GM21529 (cell line): Measurements from ENCODE around the gene PHPT1.
A peak's percentile ranks its signal among the peaks of the same experiment; 100 is the strongest.
"Not testable (repeated sequence)": the region's sequence is repeated elsewhere in the genome, so short reads cannot be mapped to it uniquely, and the experiment has no call there.

Experiments
- ATAC-seq: cut with Tn5 transposase; IDR thresholded peaks from one replicate; pipeline ENCODE4 v1.9.1; 2021; ENCODE audit not compliant: unreplicated experiment

Gene PHPT1

DNA sequence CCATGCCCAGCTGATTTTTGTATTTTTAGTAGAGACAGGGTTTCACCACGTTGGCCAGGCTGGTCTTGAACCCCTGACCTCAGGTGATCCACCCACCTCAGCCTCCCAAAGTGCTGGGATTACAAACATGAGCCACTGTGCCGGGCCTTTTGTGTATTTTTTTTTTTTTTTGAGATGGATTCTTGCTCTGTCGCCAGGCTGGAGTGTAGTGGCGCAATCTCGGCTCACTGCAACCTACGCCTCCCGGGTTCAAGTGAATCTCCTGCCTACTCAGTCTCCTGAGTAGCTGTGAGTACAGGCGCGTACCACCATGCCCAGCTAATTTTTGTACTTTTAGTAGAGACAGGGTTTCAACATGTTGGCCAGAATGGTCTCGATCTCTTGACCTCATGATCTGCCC lies 34.5 kb downstream of the PHPT1 start:
- not testable (repeated sequence) for ATAC-seq

- peak; percentile 79 for ATAC-seq
These were observed 36.9 kb downstream of the PHPT1 start, which contains the start of gene TRAF2 for GRCh38 chr9:136885950-136886578. TRAF2 (plus strand) TSS chr9:136886516; CDS start chr9:136898741, 12,225 bp downstream.

DNA sequence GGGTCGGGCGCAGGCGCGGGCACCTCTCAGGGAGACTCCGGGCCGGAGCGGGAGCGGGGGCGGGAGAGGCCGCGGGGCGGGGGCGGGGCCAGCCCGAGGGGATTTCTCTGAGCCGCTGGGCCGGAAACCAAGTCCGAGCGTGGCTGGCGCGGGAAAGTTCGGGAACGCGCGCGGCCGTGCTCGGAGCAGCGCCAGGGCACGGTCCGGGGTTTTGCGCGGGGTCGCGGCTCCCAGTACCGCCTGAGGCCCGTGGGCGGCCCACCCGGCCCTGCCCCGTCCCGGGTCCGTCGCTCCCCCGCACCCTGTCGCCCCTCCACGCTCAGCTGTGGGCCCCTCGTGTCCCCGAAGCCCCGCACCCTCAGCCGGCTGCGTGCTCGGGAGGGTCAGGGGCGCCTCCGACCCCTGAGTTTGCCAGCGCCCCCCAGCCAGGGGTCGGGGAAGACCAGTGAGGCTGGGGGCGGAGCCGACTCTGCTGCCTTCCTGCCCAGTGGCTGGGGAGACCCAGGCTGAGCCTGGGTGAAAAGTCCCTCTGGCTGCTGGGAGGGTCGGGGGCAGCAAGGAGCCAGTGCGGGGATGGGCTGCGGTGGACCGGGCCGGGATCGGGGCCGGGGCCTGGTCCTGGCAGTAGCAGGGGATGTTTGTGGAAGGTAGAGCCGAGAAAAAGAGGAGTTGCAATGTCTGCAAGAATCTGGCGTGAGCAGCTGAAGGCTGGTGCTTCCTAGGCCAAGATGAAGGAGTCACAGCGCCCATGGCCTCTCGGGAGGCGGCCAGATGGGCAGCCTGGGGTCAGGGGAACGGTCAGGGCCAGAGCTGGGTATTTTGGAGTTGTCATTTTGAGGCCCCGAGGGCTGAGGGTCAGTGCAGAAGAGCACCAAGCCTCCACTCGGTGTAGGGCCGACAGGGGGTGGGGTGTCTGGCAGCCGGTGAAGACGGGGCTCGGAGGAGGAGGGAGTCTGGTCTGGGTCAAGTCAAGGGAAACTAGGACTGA lies 37.7 kb downstream of the PHPT1 start:
- no peak for ATAC-seq

GRCh38 chr9:136888454-136888853 lies 39.2 kb downstream of the PHPT1 start:
- ATAC-seq: no peak

GRCh38 chr9:136889858-136890257 lies 40.6 kb downstream of the PHPT1 start:
- ATAC-seq: no peak

DNA sequence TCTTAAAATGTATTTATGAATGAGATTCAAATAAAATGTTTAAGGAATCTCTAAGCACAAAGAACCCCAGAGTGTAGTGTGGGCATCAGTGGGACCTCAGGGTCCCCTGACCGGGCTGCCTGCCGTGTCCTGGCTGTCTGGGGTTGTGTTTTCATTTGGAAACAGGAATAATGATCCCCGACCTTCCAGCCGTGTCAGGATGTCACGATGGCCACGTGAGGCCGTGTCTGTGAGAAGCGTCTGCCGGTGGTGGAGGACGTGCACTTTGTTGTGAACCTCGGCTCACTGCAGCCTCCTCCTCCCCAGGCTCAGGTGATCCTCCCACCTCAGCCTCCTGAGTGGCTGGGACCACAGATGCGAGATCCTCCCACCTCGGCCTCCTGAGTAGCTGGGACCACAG lies 41.5 kb downstream of the PHPT1 start:
- no peak for ATAC-seq

- ATAC-seq: no peak
These were observed 46.8 kb downstream of the PHPT1 start for GRCh38 chr9:136896027-136896426.

GRCh38 chr9:136898483-136899100 lies 49.4 kb downstream of the PHPT1 start:
- no peak for ATAC-seq

DNA sequence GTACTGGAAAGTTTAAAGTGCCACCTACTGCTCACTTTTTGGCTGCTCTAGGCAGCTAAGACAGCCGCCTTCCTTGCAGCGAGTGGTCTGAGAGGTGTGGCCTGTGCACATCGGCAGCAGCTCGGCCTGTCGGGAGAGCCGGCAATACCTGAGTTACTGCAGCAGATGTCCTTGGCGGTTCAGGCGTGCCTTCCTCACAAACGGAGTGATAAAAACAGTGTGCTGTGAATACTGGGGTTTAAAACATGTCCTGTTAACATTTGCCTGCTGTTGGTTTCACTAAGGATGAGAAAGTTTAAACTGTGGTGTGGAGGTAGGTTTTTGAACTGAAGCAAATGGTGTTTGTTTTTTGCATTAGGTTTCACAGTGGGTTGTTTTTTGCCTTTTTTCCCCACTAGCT lies 50.0 kb downstream of the PHPT1 start:
- peak; percentile 56 for ATAC-seq

GRCh38 chr9:136900556-136900955 lies 51.3 kb downstream of the PHPT1 start:
- ATAC-seq: no peak
